ENCODE results near the gene SCTR.

The SCTR gene

DNA sequence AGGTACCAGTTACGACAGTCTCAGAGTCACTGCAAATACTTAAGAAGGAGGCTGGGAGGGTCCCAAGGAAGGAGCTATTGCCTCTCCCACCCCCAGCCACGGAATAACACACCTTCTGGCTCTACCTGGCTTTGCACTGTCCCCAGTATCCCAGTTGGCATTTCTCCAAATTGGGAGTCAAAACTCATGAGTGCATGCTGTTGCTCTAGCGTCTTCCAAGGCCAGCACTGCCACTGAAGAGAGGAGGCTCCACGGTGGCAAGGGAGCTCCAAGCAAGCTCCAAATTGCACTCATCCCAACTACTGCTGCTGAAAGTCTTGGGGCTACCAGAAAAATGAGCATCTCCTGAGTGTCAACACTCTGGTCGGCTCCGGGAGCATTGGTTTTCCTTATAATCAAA lies 1.6 kb downstream of the SCTR start:
- FAIRE-seq = no peak

DNA sequence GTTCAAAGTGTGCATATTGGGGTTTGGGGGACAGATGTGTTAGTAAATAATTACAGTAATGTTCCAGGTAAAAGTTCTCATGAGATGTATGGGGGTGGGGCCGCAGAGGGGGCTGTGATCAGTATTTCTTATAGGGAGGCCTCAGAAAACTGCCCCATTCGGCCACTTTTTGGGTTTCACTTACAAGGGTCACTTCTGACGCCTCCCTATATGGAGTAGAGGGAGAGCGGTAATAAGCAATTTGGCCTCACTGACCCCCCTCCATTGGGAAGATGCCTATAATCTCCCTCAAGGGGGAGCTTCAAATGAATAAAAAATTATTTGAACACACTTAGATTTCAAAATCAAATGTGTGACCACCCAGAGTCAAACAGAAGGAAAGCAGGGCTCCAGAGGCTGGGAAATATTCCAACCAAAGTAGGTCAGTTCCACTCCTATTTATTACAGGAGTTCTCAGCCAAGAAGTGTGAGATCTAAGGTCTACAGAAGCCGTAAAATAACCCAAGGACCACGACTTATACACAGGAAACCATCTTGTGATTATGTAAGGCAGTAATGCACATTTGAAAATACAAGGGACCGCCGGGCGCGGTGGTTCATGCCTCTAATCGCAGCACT lies 2.7 kb downstream of the SCTR start:
- FAIRE-seq = peak; percentile 70

DNA sequence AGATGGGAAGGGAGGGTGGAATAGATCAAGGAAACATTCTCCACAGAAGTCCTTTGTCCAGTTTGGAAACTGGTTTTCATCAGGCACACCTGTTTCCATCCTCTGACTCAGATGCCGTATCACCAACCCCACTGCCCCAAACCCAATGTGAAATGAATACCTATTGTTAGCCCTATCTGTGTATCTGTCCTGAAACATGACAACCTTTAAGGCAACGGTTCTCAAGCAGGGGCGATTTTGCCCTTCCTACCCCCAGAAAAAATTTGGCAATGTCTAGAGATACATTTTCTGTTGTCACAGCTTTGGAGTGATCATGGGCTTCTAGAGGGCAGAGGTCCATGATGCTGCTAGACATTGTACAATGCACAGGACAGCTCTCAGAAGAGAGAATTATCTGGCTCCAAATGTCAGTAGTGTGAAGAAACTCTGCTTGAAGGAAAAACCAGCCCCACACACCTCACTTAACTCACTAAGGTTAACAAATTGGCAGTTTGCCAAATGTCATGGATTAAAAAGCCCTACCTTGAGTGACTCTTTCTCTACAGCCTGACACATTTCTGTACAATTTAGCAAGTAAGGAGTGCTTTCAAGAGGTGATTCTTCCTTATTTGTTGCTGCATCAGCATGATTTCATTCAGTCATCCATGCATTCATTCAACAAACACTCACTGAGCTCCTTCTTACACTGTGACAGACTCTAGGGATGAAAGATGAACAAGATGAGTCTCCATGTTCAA lies 3.4 kb downstream of the SCTR start:
- FAIRE-seq = no peak

DNA sequence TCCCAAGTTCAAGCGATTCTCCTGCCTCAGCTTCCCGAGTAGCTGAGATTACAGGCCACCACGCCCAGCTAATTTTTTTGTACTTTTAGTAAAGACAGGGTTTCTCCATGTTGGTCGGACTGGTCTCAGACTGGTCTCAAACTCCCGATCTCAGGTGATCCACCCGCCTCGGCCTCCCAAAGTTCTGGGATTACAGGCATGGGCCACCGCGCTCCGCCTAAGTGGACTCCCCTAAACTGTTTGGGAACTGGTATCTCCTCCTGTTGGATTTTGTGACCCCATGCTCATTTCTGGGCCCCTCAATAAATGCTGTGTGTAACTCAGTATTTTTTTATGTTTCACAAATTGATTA lies 5.2 kb downstream of the SCTR start:
- no peak for FAIRE-seq

DNA sequence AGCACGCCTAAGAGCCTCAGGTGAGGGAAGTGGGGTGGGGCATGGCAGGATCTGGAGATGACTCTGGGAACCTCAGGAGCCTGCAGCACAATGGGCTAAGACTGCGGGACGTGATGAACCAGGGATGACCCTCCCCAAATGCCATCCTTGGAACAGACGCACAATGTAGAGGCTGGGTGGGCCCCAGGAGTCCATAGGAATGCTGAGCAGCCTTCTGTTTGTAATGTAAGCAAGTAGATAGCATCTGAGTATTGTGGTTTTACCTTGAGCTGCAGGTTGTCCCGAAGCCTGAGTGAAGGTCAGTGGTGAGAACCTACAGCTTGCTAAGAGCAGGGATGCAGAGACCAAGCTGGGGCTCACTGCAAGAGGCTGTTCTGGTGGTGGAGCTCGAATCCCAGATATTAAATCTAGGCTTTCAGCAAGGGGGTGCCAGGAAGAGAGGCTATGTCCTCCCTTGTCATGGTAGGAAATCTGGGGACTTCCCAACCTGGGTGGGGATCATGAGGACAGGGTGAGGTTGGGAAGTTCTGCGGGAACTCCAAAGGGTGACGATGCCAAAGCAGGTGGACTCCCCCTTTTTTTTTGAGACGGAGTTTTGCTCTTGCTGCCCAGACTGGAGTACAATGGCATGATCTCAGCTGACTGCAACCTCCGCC lies 5.8 kb downstream of the SCTR start:
- FAIRE-seq = no peak

DNA sequence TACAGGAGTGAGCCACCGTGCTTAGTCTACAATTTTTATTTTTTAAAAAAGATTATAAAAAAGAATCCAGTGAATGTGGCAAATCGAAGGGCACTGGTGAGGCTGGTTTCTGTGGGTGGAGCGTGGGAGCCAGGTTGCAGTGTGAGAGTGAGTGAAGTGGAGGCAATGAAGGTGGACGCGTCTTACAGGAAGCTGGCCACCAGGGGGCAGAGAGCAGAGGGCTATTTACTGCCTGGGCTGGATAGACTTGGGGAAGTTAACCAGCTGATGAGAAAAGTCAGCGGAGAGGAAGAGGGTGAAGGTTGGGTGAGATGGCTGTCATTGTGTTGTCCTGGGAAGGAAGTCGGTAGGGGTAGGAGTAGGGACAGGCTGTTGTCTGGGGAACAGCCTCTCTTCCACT lies 6.8 kb downstream of the SCTR start:
- no peak for FAIRE-seq

DNA sequence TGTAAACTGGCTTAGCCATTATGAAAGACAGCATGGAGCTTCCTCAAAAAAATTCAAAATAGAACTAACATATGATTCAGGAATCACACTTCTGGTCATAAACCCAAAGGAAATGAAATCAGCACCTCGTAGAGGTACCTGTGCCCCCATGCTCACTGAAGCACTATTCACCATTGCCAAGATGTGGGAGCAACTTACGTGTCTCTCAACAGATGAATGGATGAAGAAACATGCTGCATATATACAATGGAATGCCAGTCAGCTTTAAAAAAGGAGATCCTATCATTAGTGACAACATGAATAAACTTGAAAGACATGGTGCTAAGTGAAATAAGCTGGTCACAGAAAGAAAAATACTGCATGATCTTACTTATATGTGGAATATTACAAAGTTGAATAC lies 8.2 kb downstream of the SCTR start:
- FAIRE-seq = no peak

DNA sequence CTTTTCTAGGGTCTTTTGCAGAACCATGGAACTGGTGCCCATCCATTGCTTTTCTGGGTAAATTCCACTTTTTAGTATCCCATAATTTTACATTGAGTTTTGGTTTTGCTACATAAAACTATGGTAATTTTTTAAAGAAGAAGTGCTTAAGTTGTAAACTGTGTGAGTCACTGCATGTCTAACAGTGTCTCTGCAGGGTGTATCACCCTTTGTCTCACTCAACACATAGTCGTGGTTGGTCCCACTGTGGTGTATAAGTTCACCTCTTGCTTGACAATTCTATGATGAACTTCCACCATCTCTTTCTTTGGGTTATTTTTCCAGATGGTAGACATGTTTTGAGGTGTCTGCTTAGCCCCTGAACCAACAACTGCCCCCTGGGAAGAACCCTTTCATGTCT lies 10.5 kb downstream of the SCTR start:
- FAIRE-seq = no peak

DNA sequence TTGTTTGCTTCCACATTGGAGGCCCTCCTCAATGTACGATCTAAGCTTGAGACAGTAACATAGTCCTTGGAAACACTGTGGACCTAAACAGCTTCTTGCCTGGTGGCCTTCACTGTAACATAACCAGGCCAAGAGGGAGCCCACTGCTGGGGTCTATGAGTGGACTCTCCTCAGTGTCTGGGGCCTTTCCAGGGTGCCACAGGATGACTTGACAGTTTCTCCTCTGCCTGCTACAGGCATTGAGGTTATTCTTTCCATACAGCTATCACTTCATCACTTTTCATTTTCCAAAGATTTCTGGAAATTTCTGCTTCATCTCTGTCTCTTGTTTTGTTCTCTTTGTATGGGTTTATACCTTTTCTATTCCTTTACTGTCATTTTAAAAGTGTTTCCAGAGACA lies 11.3 kb downstream of the SCTR start:
- FAIRE-seq = no peak

DNA sequence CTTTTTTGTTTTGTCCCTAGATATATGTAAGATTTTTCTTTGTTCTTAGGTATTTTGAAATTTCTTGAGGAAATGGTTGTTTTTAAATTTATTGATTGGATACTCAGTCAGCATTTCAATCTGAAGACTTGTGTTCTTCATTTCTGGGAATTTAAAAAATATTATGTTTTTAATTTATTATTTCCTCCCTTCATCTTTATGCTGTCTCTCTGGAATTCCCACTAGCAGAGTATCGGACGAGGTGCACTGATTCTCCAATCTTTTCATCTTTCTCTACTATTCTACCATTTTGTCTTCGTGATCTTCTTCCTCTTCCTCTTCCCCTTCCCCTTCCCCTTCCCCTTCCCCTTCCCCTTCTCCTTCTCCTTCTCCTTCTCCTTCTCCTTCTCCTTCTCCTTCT lies 12.3 kb downstream of the SCTR start:
- FAIRE-seq = no peak

DNA sequence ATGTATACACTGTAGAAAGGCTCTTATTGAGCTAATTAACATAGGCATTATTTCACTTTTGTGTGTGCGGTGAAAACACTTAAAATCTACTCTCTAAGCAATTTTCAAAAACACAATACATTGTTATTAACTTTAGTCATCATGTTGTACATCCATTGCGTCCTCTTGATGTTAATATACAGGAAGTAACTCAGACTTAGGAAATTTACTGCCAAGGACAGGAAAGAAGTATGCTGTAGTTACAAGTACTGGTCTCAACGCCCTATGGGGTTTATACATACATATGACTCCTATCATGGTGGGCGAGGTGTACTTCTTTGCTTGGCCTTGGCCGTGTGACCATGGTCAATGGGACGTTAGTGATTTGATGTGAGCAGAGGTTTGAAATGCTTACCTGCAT lies 15.5 kb downstream of the SCTR start:
- FAIRE-seq = no peak

DNA sequence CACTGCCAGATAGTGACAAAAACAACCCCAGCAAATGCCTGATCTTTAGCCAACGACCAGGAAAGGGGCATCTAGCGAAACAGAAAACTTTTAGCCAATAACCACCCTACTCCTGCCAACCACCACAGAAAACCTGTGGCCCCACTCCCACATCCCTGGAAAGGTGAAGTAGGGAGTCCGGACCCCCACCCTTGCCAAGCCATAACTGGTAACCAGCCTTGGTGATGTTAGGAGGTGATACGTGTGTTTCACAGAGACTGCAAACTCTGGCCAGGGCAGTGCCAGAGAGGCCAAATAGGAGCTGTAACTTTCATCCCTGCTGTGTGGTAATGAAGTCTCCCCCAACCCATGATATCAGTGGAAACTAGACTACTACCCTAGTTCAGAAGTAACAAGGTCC lies 27.6 kb downstream of the SCTR start:
- no peak for FAIRE-seq

DNA sequence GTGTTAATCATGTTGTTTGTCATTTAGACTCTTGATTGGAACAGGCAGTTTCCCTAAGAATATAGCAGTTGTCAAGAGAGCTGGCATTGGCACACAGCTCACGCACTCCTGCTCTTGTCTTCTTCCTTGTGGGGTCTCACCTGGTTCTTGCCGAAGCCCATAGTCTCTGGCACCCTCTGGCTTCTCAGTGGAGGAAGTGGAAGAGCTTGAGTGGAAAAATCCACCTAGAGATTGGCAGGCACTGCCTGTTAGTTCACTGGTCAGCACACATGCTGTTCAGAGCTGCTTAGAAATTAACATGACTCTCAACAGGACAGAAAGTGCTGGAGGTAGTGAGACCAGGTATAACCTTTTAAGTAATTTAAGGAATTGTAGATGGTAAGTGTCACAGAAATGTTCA lies 28.3 kb downstream of the SCTR start:
- no peak for FAIRE-seq

DNA sequence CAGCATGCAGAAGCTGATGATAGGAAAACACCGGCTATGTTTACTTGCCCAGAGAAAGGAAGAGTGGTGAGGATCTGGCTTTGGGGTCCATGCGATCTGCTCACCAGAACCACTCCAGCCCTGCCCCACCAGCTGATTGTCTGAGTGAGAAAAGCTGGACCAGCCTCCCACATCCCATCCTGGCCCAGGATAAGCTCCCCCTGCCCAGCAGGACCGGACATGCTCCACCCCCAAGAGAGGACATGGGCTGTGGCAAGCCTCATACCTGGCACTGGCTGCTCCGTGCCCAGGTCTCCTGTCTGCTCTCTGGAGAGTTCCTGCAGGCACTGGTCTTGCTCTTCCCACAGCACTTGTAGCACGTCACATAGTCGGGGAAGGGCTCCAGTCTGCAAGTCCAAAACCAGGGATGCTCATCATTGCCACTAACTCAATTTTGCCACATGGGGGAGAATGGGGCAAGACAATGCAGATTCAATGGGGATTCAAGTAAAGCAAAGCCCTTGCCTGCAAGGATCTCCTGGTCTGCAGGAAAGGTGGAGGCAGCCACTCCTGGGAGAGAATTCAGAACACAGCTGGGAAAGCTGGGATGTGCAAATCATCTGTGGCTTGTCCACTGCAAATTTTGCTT lies 30.0 kb downstream of the SCTR start:
- no peak for FAIRE-seq

DNA sequence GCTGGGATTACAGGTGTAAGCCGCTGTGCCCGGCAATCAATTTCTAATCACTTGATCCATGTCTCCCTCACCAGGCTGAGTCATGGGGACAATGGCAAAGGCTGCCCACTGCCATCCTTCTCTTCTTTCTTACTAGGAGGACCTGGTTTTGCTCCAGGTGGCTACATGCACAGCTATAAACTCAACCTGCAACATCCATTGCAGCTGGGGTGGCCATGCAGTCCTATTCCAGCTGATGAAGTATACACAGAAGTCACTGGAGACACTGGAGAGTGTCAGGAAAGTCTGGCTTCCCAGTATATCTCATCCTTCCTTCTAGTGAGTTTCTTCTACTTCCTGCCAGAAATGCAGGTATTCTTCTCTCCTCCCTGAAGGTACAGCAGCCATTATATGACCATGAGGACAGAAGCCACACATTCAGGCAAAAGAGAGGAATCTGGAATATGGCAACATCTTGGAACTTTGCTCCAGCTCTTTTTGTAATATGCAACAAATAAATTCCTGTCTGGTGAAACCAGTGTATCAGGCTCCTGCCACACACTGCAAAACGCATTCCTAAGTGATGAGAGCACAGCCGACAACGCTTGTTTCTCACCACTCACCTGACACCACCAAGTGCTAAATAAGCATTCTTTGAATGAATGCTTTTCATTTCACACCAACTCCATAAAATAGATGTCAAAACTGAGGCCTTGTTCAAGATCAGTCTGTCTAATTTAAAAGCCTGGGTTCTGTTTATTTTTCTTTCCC lies 32.3 kb downstream of the SCTR start:
- no peak for FAIRE-seq

DNA sequence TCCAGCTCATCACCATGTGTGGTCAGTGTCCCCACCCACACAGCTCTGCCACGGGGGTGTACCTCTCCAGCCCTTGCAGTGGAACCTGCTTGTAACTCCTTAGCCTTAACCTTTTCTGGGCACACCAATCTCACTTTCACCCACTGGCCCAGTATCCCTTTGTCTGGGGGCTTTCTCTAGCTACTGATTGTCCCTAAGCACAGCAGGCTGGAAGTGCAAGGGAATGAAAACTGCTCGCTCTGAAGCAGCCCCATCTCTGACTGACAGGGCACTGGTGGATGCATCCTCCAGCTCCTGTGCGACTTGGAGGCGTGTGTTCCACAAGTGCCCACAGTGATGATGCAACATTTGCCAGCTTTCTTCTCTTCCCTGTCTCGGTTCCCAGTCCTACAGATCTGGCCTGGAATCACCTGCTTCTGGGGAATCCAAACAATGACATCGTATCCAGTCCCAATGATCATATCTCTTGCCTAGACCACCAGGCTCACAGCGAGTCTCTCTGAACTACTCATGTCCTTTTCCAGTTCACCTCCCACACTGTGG lies 33.6 kb downstream of the SCTR start:
- no peak for FAIRE-seq

DNA sequence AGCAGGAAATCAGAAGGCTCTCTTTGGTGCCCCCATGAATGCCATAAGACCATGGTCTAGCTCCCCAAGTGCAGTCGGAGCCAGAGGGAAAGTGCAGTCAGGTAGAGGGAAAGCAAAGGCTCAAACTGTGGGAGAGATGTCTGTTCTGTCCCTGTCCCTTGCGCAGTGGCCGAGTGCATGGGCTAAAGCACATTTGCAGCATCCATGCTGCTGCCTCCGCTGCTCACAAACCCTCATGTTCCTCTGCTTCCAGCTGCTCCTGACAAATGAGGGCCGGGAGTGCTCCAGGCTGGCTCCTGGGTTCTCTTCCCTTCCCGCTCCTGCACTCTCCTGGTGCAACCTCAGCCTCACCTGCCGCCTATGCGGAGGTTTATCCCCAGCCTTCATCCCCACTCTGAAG lies 34.2 kb downstream of the SCTR start:
- no peak for FAIRE-seq

DNA sequence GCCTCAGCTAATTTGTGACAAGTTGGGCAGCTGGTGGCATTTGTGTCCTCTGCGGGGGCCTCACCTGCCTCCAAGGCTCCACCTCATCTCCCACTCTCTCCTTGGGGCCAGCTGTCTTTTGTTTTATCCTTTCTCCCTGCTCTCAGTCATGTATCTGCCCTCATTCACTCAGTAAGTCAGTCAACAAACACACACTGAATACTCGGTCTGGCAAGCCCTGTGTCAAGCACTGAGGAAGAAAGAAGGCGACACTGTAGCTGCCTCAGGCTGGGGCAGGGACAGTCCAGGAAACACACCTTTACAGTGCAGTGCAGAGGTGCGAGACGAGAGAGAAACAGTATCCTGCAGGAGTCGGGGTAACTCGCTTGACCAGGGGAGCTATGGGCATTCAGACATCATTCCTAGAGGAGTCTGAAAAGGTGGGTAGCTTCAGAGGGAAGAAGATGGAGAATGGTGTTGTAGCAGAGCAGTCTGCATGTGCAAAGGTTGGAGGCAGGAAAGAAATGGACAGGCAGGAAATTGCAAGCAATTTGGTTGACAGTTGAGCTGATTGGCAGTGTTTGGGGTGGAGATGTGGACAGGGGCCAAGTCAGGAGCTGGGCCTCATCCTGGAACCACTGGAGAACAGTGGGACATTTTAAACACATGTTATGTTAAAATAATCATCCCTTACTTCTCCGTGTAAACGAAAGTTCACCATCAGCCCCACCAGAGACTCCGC lies 34.9 kb downstream of the SCTR start:
- no peak for FAIRE-seq

DNA sequence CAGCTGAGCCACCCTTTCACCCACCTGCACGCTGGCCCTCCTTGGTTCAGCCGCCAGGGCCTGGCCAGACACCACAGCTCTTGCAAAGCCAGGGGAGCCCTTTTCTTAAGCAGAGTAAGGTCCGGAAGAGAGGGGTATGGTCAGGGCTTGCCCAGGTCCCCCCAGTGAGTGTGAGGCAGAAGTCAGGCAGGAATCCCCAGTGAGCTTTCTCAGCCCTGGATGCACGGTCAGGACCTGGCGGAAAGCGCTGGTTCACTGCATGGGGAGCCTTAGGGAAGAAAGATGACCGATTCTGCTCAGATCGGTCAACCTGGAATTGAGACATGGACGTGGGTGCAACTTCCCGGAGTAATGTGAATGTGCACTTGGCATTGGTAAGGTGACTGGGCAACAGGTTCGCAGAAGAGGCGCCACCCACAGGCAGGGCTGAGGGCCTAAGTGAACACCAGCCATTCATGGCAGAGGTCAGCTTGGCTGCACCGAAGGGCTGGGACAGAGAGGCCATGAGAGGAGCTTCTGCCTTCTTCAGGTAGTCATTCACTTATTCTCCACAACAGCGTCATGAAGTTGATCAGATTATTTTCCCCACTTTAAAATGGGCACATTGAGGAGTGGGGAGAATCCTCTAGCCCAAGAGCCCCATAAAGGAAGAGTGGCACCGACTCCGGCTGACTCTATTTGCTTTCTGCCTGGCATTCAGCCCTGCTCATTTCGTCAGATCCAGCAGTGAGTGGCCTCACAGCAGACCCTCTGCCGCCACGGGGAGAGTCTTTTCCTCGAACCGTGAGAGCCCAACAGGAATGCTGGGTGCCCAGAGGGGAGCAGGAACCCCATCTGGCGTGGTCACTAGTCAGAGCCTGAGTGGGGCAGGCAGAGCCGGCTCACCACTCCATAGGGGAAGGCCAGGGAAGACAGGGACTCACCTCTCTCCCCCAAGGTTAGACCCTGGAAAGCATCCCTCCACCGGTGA lies 35.8 kb downstream of the SCTR start:
- no peak for FAIRE-seq

DNA sequence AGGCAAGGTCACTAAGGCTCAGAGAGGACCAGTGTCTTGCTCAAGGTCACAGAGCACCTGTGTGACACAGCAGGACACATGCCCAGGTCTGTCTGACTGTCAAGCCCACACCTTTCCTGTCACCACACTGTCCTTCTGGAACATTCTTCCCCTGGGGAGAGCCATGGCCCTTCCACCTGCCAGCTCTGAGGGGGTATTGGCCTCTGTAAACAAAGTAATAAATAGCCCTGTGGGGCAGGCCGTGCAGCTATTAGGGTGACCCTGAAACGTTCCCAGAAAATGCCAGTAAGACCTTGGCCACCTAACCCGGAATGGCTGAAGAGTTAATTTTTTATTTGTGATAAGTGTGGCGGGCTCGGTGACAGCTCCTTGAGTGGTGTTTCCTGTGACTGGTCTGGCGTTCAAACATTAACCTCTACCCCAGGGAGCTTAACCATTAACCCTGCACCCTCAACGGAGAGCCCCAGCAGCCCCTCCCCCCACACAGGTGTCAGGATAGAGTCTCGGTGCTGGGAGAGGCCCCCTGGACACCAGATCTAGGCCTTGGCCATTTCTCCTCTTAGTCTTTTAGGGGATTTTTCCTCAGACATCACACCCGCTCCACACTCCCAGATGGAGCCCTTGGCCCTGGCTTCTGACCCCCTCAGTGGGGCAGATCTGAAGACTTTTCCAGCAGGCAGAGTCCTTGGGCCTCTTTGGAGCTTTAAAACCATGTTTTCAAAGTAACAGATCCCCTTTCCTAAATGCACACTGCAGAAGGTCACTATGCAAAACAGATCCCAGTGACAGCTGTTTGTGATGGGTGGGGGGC lies 36.6 kb downstream of the SCTR start:
- no peak for FAIRE-seq

Measured in endometrium (tissue), 2 donors.